ENCODE data around the gene NAA25. TPM values are rescaled to one million over a fixed set of nuclear protein-coding genes. Genes with fewer than 3 reads are reported as not detected.

The NAA25 gene
- total RNA-seq, 1 experiment from 2014 or later, result 28.8 TPM

Small RNAs within 50 kb of the gene (small RNA-seq; reads per million reads assigned to genes)
- 0 to 0.14 reads per million in 2 experiments for gene AC004024.1
- 0 reads per million in 2 experiments for gene MIR3657
- 0 reads per million in 2 experiments for gene RF00019

Other genes with a start within 250 kb of the NAA25 start
- 10.0 and 11.9 TPM in 2 replicates for gene TMEM116, start 95.6 kb downstream of the NAA25 start, total RNA-seq (2014; rRNA removed; shearing (Covaris generic))
- 461 and 484 TPM in 2 replicates for gene ERP29, start 95.4 kb downstream of the NAA25 start, total RNA-seq (2014; rRNA removed; shearing (Covaris generic))
- 14.6 and 15.6 TPM in 2 replicates for gene TRAFD1, start 16.8 kb upstream of the NAA25 start, total RNA-seq (2014; rRNA removed; shearing (Covaris generic))